Dedifferentiated amniotic fluid mesenchymal stem cell (primary cell): ENCODE measurements around the gene RACGAP1.

Source experiments
- DNase-seq: peaks from one replicate; pipeline ENCODE4 v3.0.0-alpha.2; 2016; ENCODE audit errors: extremely low spot score

RACGAP1 gene

GRCh38 chr12:50025187-50026059 is at the start of gene RACGAP1:
Gene RACGAP1, minus strand, starts transcription at chr12:50025494. Its CDS starts 8,779 bp downstream, at chr12:50016715.
- peak; percentile 98 for DNase-seq

- no peak for DNase-seq
Measured at GRCh38 chr12:50073712-50074111, 48.4 kb upstream of the RACGAP1 start.

- DNase-seq = no peak
Measured at GRCh38 chr12:50073206-50073605, 47.9 kb upstream of the RACGAP1 start.

GRCh38 chr12:50072198-50072907 is 47.1 kb upstream of the RACGAP1 start:
- no peak for DNase-seq

GRCh38 chr12:50070314-50071060 is 45.2 kb upstream of the RACGAP1 start:
- peak; percentile 87 for DNase-seq

- DNase-seq = no peak
Measured at GRCh38 chr12:50069539-50069938, 44.2 kb upstream of the RACGAP1 start.

- no peak for DNase-seq
Measured at GRCh38 chr12:50069069-50069468, 43.8 kb upstream of the RACGAP1 start.

GRCh38 chr12:50066402-50066801 is 41.1 kb upstream of the RACGAP1 start:
- peak; percentile 81 for DNase-seq

- no peak for DNase-seq
Measured at GRCh38 chr12:50065726-50066310, 40.5 kb upstream of the RACGAP1 start.

- no peak for DNase-seq
Measured at GRCh38 chr12:50062728-50063460, 37.6 kb upstream of the RACGAP1 start.

GRCh38 chr12:50061946-50062686 is 36.8 kb upstream of the RACGAP1 start:
- no peak for DNase-seq

GRCh38 chr12:50061171-50061570 is 35.9 kb upstream of the RACGAP1 start:
- no peak for DNase-seq

- DNase-seq = no peak
Measured at GRCh38 chr12:50060120-50060468, 34.8 kb upstream of the RACGAP1 start.

GRCh38 chr12:50059440-50060119 is 34.3 kb upstream of the RACGAP1 start:
- DNase-seq = no peak

GRCh38 chr12:50058743-50059312 is 33.5 kb upstream of the RACGAP1 start:
- DNase-seq = no peak

- no peak for DNase-seq
Measured at GRCh38 chr12:50057896-50058670, 32.8 kb upstream of the RACGAP1 start.

GRCh38 chr12:50057000-50057841 is 31.9 kb upstream of the RACGAP1 start, which contains the start of gene ASIC1:
Gene ASIC1, plus strand, starts transcription at chr12:50057596. Its CDS starts 1,171 bp downstream, at chr12:50058767.
- peak; percentile 28 for DNase-seq

- DNase-seq = no peak
Measured at GRCh38 chr12:50056639-50056976, 31.3 kb upstream of the RACGAP1 start.
